SU-DHL-6 (cell line): ENCODE data around the gene GPR135.

Source experiments
- H2AFZ ChIP-seq: fragments of 200-600 bp; sonication (generic); 2 replicates; pipeline ENCODE4 v1.6.1; 2014; ENCODE audit warnings: low read depth, mild to moderate bottlenecking, moderate library complexity, mixed read lengths, antibody characterized with exemption, low read length; ENCODE audit not compliant: severe bottlenecking
- H3F3A ChIP-seq: fragments of 200-600 bp; shearing (Covaris generic); 2 replicates; pipeline ENCODE4 v1.6.0; 2016; ENCODE audit warnings: antibody characterized with exemption, mild to moderate bottlenecking; ENCODE audit not compliant: insufficient read depth
- H3K27ac ChIP-seq: fragments of 200-600 bp; sonication (generic); 2 replicates; pipeline ENCODE4 v1.5.1; 2016; ENCODE audit warnings: low read depth, mild to moderate bottlenecking, low read length, moderate library complexity, mixed read lengths
- H3K27me3 ChIP-seq: fragments of 200-600 bp; sonication (generic), shearing (Covaris generic); 2 replicates; pipeline ENCODE4 v1.6.0; 2014; ENCODE audit warnings: mild to moderate bottlenecking, low read length
- H3K36me3 ChIP-seq: fragments of 200-600 bp; sonication (generic); 2 replicates; pipeline ENCODE4 v1.6.1; 2014; ENCODE audit warnings: mild to moderate bottlenecking, low read length, mixed read lengths
- H3K4me2 ChIP-seq: fragments of 300-600, 200-600 bp; shearing (Covaris generic), sonication (generic); 2 replicates; pipeline ENCODE4 v1.6.0; 2014; ENCODE audit warnings: low read length, low read depth, mild to moderate bottlenecking; ENCODE audit not compliant: poor library complexity, severe bottlenecking
- H3K4me3 ChIP-seq: fragments of 200-600 bp; sonication (generic); 2 replicates; pipeline ENCODE4 v1.5.1; 2014; ENCODE audit warnings: antibody characterized with exemption, low read length, mild to moderate bottlenecking, mixed read lengths; ENCODE audit not compliant: insufficient read depth, poor library complexity, severe bottlenecking
- H3K79me2 ChIP-seq: fragments of 200-600 bp; sonication (generic); 2 replicates; pipeline ENCODE4 v1.6.1; 2014; ENCODE audit warnings: mild to moderate bottlenecking, low read length, moderate library complexity; ENCODE audit not compliant: insufficient read depth
- H3K9ac ChIP-seq: fragments of 200-600 bp; sonication (generic); 2 replicates; pipeline ENCODE4 v1.7.0; 2014; ENCODE audit warnings: mild to moderate bottlenecking, low read length
- H3K9me2 ChIP-seq: fragments of 200-600 bp; sonication (generic); replicated peaks from 2 replicates; pipeline ENCODE4 v1.6.1; 2014; ENCODE audit warnings: low read length; ENCODE audit not compliant: insufficient read depth
- H3K9me3 ChIP-seq: fragments of 200-600 bp; sonication (generic); 2 replicates; pipeline ENCODE4 v1.6.1; 2014; ENCODE audit warnings: low read length, mixed read lengths; ENCODE audit not compliant: insufficient read depth
- H4K20me1 ChIP-seq: fragments of 200-600 bp; sonication (generic); 2 replicates; pipeline ENCODE4 v1.6.1; 2014; ENCODE audit warnings: low read depth, mild to moderate bottlenecking, antibody characterized with exemption, low read length, moderate library complexity, mixed read lengths
- EZH2phosphoT487 ChIP-seq: fragments of 200-600 bp; sonication (generic), shearing (Covaris generic); conservative IDR thresholded peaks from 2 replicates; pipeline ENCODE4 v1.6.1; 2018; ENCODE audit warnings: mild to moderate bottlenecking, antibody characterized with exemption, low read length, moderate library complexity, mixed read lengths
- TF ChIP-seq, protein P1 (sequence below): fragments of 200-600 bp; sonication (generic); IDR thresholded peaks from one replicate; pipeline ENCODE4 v1.5.1; 2017; ENCODE audit warnings: antibody characterized with exemption, mild to moderate bottlenecking, low read length, moderate library complexity; ENCODE audit not compliant: insufficient read depth, poor library complexity, severe bottlenecking

The GPR135 gene

DNA sequence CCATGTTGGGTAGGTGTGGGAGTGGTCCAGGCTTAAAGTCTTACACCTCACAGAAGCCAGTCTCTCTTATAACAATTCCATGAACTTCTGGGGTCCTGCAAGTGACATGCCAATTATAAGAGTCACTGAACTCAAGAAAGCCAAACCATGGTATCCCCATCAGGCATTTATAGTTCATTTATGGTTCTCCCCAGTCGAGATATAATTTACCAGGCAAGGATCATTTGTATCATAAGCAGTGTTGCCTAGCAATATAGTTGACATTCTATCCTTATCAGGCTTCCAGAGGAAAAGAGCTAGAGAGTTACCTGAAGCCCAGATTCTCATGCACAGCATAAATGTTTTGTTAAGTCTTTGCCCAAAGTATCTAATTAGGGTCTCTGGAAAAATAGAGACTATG lies 27.2 kb upstream of the GPR135 start:
- H2AFZ ChIP-seq, result no peak overlapping the region
- H3K36me3 ChIP-seq, result peaks cover 49% of the 10 kb centered on the region
- no peaks in the 10 kb centered on the region for H3K27me3 ChIP-seq
- no peaks in the 10 kb centered on the region for H3K9me2 ChIP-seq
- H3F3A ChIP-seq, result no peaks in the 10 kb centered on the region
- no peaks in the 10 kb centered on the region for H4K20me1 ChIP-seq
- H3K27ac ChIP-seq, result no peak overlapping the region
- no peak overlapping the region for H3K4me3 ChIP-seq
- H3K9ac ChIP-seq, result no peak overlapping the region
- H3K9me3 ChIP-seq, result no peaks in the 10 kb centered on the region
- H3K79me2 ChIP-seq, result 0 out of 2 replicates have a peak, but pooled peaks cover 4% of the 10 kb centered on the region
- TF ChIP-seq EZH2phosphoT487, result no peak
- TF ChIP-seq, protein P1, sequence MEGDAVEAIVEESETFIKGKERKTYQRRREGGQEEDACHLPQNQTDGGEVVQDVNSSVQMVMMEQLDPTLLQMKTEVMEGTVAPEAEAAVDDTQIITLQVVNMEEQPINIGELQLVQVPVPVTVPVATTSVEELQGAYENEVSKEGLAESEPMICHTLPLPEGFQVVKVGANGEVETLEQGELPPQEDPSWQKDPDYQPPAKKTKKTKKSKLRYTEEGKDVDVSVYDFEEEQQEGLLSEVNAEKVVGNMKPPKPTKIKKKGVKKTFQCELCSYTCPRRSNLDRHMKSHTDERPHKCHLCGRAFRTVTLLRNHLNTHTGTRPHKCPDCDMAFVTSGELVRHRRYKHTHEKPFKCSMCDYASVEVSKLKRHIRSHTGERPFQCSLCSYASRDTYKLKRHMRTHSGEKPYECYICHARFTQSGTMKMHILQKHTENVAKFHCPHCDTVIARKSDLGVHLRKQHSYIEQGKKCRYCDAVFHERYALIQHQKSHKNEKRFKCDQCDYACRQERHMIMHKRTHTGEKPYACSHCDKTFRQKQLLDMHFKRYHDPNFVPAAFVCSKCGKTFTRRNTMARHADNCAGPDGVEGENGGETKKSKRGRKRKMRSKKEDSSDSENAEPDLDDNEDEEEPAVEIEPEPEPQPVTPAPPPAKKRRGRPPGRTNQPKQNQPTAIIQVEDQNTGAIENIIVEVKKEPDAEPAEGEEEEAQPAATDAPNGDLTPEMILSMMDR, result no peak
- no peak overlapping the region for H3K4me2 ChIP-seq

DNA sequence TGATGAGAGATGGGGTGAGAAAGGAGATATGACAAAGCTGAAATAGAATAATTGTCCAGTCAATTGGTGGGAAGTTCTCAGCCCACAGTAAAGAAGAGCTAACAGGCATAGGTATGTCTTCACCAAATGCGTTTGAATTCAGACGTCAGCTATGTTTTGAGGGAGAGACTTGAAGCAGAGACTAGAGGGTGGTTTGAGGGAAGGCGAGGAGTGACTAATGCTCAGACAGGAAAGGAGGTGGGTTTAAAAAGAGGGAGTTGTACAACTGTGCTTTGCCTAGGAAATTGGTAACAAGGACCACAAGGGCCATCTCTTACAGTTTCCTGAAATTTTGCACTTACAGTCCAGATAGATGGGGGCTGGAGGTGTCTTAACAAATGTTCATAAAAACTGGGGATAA lies 25.6 kb upstream of the GPR135 start:
- TF ChIP-seq EZH2phosphoT487, result no peak
- TF ChIP-seq, protein P1, result no peak
- Histone ChIP-seq H3K27ac (no peak overlapping the region), H3K36me3 (peaks cover 41% of the 10 kb centered on the region), H3K9ac (no peak overlapping the region), H3K4me3 (no peak overlapping the region), H3K9me2 (no peaks in the 10 kb centered on the region), H4K20me1 (no peaks in the 10 kb centered on the region), H3K4me2 (no peak overlapping the region), H3F3A (no peaks in the 10 kb centered on the region), H3K27me3 (no peaks in the 10 kb centered on the region), H3K9me3 (no peaks in the 10 kb centered on the region), H2AFZ (no peak overlapping the region), H3K79me2 (peaks cover 13% of the 10 kb centered on the region)

DNA sequence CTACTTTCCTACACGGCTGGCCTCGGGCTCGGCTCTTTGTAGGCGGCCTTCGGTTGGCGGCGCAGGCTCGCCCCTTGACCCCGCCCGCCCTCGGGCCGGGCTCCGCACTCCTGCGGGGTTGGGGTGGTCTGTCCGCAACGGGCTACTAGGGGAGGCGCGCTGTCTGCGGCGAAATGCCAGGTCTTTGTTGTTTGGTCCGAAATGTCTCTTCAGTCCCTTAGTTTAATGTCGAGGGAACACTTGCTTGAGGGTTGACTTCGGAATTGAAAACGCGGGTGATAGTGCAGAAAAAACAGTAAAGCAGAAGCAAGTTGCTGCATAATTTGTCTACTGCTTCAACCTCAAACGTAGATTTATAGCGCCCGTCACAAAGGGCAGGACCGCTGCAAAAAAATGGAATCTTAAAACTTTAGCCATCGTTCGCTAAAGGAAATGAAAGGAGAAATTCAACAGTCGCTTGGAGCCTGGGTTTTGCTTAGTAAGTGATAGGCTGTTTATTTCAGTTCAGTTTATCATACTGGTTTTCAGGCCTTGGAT lies 19.5 kb upstream of the GPR135 start:
- H3K9me2 ChIP-seq, result no peaks in the 10 kb centered on the region
- TF ChIP-seq, protein P1, result no peak
- no peak for TF ChIP-seq EZH2phosphoT487
- H3K27me3 ChIP-seq, result no peaks in the 10 kb centered on the region
- H3K4me3 ChIP-seq, result peak overlapping the region; percentile 93
- peak overlapping the region; percentile 51 for H3K27ac ChIP-seq
- H3K79me2 ChIP-seq, result peaks cover 54% of the 10 kb centered on the region
- no peaks in the 10 kb centered on the region for H3K9me3 ChIP-seq
- H3F3A ChIP-seq, result peaks cover 4% of the 10 kb centered on the region; the same call in 1 of the 2 replicates
- peaks cover 13% of the 10 kb centered on the region for H3K36me3 ChIP-seq
- H2AFZ ChIP-seq, result peak overlapping the region; percentile 82
- peak overlapping the region; percentile 77 for H3K4me2 ChIP-seq
- H4K20me1 ChIP-seq, result no peaks in the 10 kb centered on the region
- peak overlapping the region; percentile 91 for H3K9ac ChIP-seq
